ENCODE results near the gene RHOXF1. TPM values are rescaled to one million over a fixed set of nuclear protein-coding genes. Genes with fewer than 3 reads are reported as not detected.
"Not testable (repeated sequence)": the region's sequence is repeated elsewhere in the genome, so short reads cannot be mapped to it uniquely, and the experiment has no call there.

Gene RHOXF1
- total RNA-seq, 1 experiment from 2014 or later: not detected

- H3K27ac ChIP-seq (ENCODE audit: insufficient read length, low read depth, low read length): not testable (repeated sequence)
Measured at GRCh38 chrX:120066169-120066568, 49.5 kb downstream of the RHOXF1 start.

More at GRCh38 chrX:120066169-120066568, 49.5 kb downstream of the RHOXF1 start:
- H3K23ac ChIP-seq (ENCODE audit: insufficient read length, low read depth, low read length); H2BK12ac ChIP-seq (ENCODE audit: insufficient read length, low read depth, low read length); H3K9me3 Mint-ChIP-seq; H2AK5ac ChIP-seq (ENCODE audit: insufficient read length, low read length); H3K56ac ChIP-seq (ENCODE audit: insufficient read length, low read depth, low read length); H3K4me2 ChIP-seq (ENCODE audit: insufficient read depth, insufficient read length, low read length); H3K27me3 Mint-ChIP-seq (ENCODE audit: low read depth); H4K8ac ChIP-seq (replicated peaks; ENCODE audit: insufficient read length, low read depth, low read length); H4K91ac ChIP-seq (ENCODE audit: insufficient read length, low read depth, low read length); H3K27ac Mint-ChIP-seq; H3K79me1 ChIP-seq (ENCODE audit: insufficient read depth, low read depth, low read length, poor library complexity, severe bottlenecking); H4K20me1 ChIP-seq (ENCODE audit: control insufficient read depth, insufficient read depth, insufficient read length); H3K36me3 Mint-ChIP-seq (ENCODE audit: insufficient read depth in 1 of 3, low read depth in 3 of 3); H3K4me1 Mint-ChIP-seq; H3K18ac ChIP-seq (ENCODE audit: insufficient read length, low read depth, low read length); H3K27me3 ChIP-seq (ENCODE audit: insufficient read depth, low read length); H2BK15ac ChIP-seq (ENCODE audit: low read depth, low read length); H3K4ac ChIP-seq (ENCODE audit: low read depth, low read length); H3K9me3 ChIP-seq (ENCODE audit: control insufficient read depth, low read depth, low read length); H3K14ac ChIP-seq (ENCODE audit: insufficient read depth, low read length); H2BK120ac ChIP-seq (ENCODE audit: low read depth, low read length, poor library complexity, severe bottlenecking); H3K9ac ChIP-seq (ENCODE audit: extremely low read depth, insufficient read length, low read length); H4K5ac ChIP-seq (ENCODE audit: insufficient read length, low read depth, low read length); H2AFZ ChIP-seq (ENCODE audit: low read length); H3K79me2 ChIP-seq (ENCODE audit: insufficient read depth, low read length); H3K23me2 ChIP-seq (ENCODE audit: insufficient read length, low read depth, low read length, poor library complexity, severe bottlenecking); H3T11ph ChIP-seq (ENCODE audit: low read length); H2BK5ac ChIP-seq (ENCODE audit: insufficient read length, low read length); H3K4me3 Mint-ChIP-seq; H2BK20ac ChIP-seq (ENCODE audit: low read depth, low read length, poor library complexity, severe bottlenecking); H3K4me1 ChIP-seq (ENCODE audit: insufficient read depth, low read length): not testable (repeated sequence)
- DNase-seq: peak; percentile 28
- TF ChIP-seq CTCF (conservative IDR thresholded peaks at IDR 0.05): peak; percentile 19; the same call in 1 of the 3 replicates
- WGBS (ENCODE audit: extremely low coverage, insufficient read length, low lambda C conversion rate): no CpG with 5 or more reads among the region's 1 CpG

Other genes starting within 250 kb of the RHOXF1 start
- 11.4 and 13.7 TPM in 2 replicates for gene RNF113A, start 244.2 kb downstream of the RHOXF1 start, total RNA-seq (2021)
- gene NDUFA1, start 244.1 kb downstream of the RHOXF1 start, total RNA-seq (2021): 69.4 and 70.8 TPM in 2 replicates
- not detected in 2 replicates for gene AKAP14, start 220.0 kb downstream of the RHOXF1 start, total RNA-seq (2021)
- gene NKAP, start 172.2 kb downstream of the RHOXF1 start, total RNA-seq (2021): 7.3 and 7.5 TPM in 2 replicates
- not detected in 2 replicates for gene RHOXF2B, start 38.2 kb downstream of the RHOXF1 start, total RNA-seq (2021)
- not detected in 2 replicates for gene RHOXF2, start 42.7 kb upstream of the RHOXF1 start, total RNA-seq (2021)
- gene ZBTB33, start 134.9 kb upstream of the RHOXF1 start, total RNA-seq (2021): 18.1 and 18.7 TPM in 2 replicates
- gene TMEM255A, start 195.5 kb upstream of the RHOXF1 start, total RNA-seq (2021): 0.20 and 0.77 TPM in 2 replicates
- gene ATP1B4, start 246.2 kb upstream of the RHOXF1 start, total RNA-seq (2021): not detected in 2 replicates